GM21576 (cell line): ENCODE data around the gene MAGI1.

Experiments used
- ATAC-seq: cut with Tn5 transposase; IDR thresholded peaks from one replicate; pipeline ENCODE4 v1.9.1; 2021; ENCODE audit warnings: mild to moderate bottlenecking, moderate library complexity; ENCODE audit not compliant: unreplicated experiment

Gene MAGI1

GRCh38 chr3:65854606-65855304 is 184.0 kb downstream of the MAGI1 start:
- ATAC-seq, result no peak

GRCh38 chr3:65851827-65852226 is 186.9 kb downstream of the MAGI1 start:
- ATAC-seq, result no peak

DNA sequence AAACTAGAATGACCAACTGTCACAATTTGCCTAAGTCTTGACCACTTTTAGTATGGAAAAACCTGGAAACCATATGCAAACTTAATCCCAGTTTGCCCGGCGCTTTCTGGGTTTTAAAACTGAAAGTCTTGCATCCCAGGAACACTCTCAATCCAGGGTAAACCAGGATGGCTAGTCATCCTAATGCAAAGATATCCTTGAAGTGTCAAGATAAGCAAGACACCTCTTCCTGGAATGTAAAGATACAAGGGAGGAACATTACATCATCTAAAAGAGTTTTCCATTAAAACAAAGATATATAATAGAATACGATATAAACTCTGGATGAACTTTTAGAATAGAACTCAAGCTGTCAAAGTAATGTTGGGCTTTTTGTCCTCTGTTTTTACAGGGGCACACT is 188.5 kb downstream of the MAGI1 start:
- no peak for ATAC-seq

DNA sequence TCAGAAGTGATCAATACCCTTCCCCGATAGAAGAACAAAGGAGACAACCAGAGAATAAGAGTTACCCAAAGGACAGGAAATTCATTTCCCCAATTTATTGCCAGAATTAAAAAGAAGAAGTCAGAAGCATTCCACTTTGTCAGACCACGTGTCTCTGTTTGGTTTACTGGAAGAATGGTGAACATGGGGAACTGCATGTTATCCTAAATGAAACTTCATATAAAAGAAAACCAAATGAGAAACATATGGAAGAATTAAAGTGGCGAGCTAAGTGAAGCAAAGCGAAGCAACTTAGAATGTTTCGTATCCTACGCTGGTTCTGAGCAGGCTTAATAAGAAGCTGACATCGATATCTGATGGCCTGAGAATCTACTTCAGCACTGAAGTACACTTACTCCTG is 190.7 kb downstream of the MAGI1 start:
- no peak for ATAC-seq

GRCh38 chr3:65846936-65847335 is 191.8 kb downstream of the MAGI1 start:
- ATAC-seq, result no peak

DNA sequence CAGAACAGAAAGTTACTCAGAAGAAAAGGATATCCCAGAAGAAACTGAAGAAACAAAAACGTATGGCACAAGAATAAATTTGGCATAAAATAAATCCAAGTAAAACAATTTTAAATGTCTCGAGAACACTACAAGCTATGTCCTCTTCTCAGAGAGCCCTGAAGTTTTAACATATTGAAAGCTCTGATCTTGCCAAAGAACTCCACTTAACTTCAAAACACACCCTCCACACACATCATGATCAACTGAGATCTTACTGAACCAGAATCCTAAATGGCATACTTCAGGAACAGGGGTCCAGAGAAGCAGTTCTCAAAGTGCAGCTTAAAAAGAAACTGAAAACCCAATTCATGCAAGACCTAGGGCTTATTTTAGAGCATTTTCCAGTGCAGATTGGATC is 194.3 kb downstream of the MAGI1 start:
- ATAC-seq, result no peak

GRCh38 chr3:65843732-65844131 is 195.0 kb downstream of the MAGI1 start:
- ATAC-seq, result no peak

DNA sequence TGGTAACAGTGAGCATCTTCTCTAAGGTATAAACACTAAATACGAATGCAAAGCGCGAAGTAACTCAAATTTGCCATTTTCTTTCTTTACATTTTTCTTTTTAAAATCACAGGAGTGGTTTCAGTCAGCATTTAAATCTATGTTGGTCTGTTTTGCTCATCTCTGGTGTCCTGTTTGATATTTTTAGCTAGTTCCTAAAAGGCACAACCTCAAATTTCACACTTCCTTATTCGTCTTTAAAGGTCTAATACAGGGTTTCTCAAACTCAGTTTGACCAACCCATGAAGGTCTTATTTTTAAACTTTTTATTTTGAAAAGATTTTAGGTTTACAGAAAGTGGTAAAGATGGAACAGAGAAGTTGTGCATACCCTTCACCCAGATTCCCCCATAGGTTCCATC is 201.1 kb downstream of the MAGI1 start:
- no peak for ATAC-seq

- ATAC-seq, result no peak
These were observed 202.7 kb downstream of the MAGI1 start for GRCh38 chr3:65836047-65836446.

DNA sequence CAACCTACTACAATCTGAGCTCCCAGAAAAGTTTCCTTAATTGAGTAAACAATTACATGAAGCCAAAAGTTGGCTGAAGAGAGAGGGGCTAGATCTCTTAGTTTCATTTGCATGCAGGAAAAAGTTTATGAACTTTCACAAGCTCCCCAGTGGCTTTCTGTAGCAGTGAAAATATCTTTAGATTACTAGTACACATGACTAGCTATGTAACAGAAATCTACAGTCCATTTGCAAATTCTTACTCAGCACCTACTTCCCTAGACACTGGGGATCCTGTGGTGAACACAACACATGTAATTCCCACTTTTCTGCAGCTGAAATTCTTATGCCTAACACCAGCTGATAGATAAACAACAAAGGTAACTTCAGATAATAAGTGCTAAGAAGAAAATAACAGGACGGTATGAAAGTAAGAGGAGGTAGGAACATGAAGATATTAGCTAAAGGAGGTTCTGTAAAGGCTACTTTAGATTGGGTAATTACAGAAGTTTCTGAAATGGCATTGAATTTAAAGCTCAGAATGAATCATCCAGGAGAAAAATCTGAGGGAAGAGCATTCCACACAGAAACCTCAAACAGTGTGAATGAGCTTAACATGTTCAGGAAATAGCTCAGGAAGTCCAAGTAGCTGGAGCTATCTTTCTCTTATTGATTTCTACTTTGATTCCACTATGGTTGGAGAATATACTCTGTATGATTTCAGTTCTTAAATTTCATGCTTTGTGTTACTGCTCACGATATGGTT is 204.8 kb downstream of the MAGI1 start:
- ATAC-seq, result no peak

GRCh38 chr3:65831733-65832425 is 206.8 kb downstream of the MAGI1 start:
- ATAC-seq, result no peak

GRCh38 chr3:65830948-65831732 is 207.6 kb downstream of the MAGI1 start:
- no peak for ATAC-seq

DNA sequence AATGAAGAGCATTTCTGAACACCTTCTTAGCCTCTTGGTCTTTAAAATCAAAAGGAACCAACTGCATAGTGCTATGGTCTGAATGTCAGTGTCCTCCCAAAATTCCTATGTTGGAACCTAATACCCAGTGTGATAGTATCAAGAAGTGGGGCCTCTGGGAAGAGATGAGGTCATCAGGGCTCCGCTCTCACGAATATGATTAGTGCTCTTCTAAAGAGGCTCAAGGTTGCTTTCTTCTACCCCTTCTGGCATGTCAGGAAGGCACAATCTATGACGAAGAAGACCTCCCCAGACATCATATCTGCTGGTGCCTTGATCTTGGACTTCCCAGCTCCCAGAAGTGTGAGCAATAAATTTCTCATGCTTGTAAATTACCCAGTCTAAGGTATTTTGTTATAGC is 209.5 kb downstream of the MAGI1 start:
- ATAC-seq, result no peak

GRCh38 chr3:65828706-65829105 is 210.0 kb downstream of the MAGI1 start:
- no peak for ATAC-seq

DNA sequence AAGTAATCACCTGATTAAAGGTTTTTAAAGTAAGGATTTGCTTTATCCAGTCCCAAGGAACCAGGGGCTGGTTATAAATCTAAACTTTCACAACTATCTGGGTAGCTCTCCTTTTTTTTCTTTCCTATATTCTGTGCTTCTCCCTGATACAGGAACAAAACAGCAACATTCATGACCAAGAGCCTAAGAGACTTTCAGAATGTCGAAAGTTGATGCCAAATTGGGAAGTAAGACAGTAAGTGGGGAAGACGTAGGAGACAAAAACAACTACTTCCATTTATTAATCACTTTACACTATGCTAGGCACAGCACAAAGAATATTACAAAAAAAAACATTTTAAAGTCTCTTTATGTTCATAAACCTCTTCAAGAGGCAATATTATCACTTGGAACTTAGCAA is 211.6 kb downstream of the MAGI1 start:
- no peak for ATAC-seq

GRCh38 chr3:65824166-65824565 is 214.6 kb downstream of the MAGI1 start:
- ATAC-seq, result no peak

- ATAC-seq, result no peak
These were observed 218.1 kb downstream of the MAGI1 start for GRCh38 chr3:65820600-65820999.

DNA sequence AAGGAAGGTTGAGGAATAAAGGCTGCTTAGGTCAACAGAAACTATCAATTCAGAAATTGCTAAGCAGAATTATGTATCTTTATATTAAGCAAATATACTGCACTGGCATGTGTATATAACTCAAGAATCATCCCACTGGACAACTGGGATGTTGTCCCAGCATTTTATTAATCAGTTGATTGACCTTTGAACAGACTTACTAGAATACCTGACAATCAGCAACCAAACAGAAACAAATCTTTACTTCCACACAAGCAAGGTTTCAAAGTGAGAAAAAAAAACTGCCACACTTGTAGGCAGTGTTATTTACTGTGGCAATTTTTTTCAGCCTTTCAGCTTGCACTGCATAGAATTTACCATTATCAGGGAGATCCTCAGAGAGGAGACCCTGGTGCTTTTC is 218.8 kb downstream of the MAGI1 start:
- no peak for ATAC-seq

DNA sequence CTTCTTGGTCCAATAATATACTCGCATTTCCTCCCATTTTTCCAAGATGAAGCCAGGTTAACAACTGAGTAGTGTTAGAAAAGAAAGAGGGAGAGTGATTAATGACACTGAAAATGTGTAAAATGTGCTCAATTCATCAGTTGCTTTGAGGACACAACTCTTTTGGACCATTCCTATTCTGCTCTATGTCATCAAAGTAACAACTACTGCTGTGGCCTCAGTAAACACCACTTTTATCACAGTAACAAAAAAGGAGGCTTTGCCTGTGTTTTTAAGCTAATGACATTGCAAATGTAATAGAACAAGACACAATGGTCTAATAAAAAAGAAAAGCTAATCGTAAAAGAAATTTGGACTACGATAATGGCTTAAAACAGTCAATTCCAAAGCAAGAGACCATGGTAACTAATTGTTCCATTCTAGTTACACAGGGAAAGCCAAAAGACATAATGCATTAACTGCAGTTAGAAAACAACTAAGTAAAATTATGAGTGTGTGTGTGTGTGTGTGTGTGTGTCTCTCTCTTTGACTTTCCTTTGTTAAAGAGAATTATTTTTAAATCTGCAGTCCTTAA is 221.1 kb downstream of the MAGI1 start:
- ATAC-seq, result no peak

- ATAC-seq, result no peak
These were observed 222.5 kb downstream of the MAGI1 start for GRCh38 chr3:65816208-65816607.
